DMS 273 (cell line): Measurements from ENCODE around the gene SIGLEC11.
"Not testable (repeated sequence)": the region's sequence is repeated elsewhere in the genome, so short reads cannot be mapped to it uniquely, and the experiment has no call there.

Experiments used
- DNase-seq: peaks from one replicate; lab custom pipeline; 2025; ENCODE audit not compliant: unreplicated experiment; lab: John Stamatoyannopoulos, UW

SIGLEC11 gene

GRCh38 chr19:49960980-49961379 is at the start of gene SIGLEC11:
SIGLEC11 (minus strand) TSS chr19:49961172; CDS start chr19:49961081, 91 bp downstream.
- not testable (repeated sequence) for DNase-seq

- peak; percentile 23 for DNase-seq
These were observed 47.6 kb upstream of the SIGLEC11 start for GRCh38 chr19:50008532-50008931.

- no peak for DNase-seq
These were observed 47.0 kb upstream of the SIGLEC11 start for GRCh38 chr19:50007947-50008346.

GRCh38 chr19:50007170-50007569 is 46.2 kb upstream of the SIGLEC11 start:
- no peak for DNase-seq

- no peak for DNase-seq
These were observed 44.5 kb upstream of the SIGLEC11 start for GRCh38 chr19:50005428-50005827.

GRCh38 chr19:50003810-50004419 is 42.9 kb upstream of the SIGLEC11 start:
- no peak for DNase-seq

GRCh38 chr19:50003254-50003788 is 42.3 kb upstream of the SIGLEC11 start:
- no peak for DNase-seq

GRCh38 chr19:50002386-50002960 is 41.5 kb upstream of the SIGLEC11 start:
- DNase-seq: no peak

GRCh38 chr19:50001775-50002174 is 40.8 kb upstream of the SIGLEC11 start:
- no peak for DNase-seq

- DNase-seq: no peak
These were observed 40.0 kb upstream of the SIGLEC11 start for GRCh38 chr19:50000841-50001557.

- DNase-seq: no peak
These were observed 39.3 kb upstream of the SIGLEC11 start for GRCh38 chr19:50000038-50000840.

- no peak for DNase-seq
These were observed 38.5 kb upstream of the SIGLEC11 start for GRCh38 chr19:49999371-50000010.

GRCh38 chr19:49997709-49998108 is 36.7 kb upstream of the SIGLEC11 start:
- DNase-seq: peak; percentile 70

GRCh38 chr19:49988433-49988832 is 27.5 kb upstream of the SIGLEC11 start:
- DNase-seq: no peak

- DNase-seq: no peak
These were observed 27.0 kb upstream of the SIGLEC11 start for GRCh38 chr19:49988007-49988406.

GRCh38 chr19:49987159-49987698 is 26.3 kb upstream of the SIGLEC11 start:
- DNase-seq: peak; percentile 81

GRCh38 chr19:49986354-49986753 is 25.4 kb upstream of the SIGLEC11 start:
- no peak for DNase-seq

GRCh38 chr19:49985871-49986270 is 24.9 kb upstream of the SIGLEC11 start:
- DNase-seq: peak; percentile 24

- no peak for DNase-seq
These were observed 23.5 kb upstream of the SIGLEC11 start for GRCh38 chr19:49984491-49984890.

- peak; percentile 81 for DNase-seq
These were observed 22.8 kb upstream of the SIGLEC11 start for GRCh38 chr19:49983645-49984229.
